ENCODE measurements around the gene MZT2B.
"Not testable (repeated sequence)": the region's sequence is repeated elsewhere in the genome, so short reads cannot be mapped to it uniquely, and the experiment has no call there.

The MZT2B gene

DNA sequence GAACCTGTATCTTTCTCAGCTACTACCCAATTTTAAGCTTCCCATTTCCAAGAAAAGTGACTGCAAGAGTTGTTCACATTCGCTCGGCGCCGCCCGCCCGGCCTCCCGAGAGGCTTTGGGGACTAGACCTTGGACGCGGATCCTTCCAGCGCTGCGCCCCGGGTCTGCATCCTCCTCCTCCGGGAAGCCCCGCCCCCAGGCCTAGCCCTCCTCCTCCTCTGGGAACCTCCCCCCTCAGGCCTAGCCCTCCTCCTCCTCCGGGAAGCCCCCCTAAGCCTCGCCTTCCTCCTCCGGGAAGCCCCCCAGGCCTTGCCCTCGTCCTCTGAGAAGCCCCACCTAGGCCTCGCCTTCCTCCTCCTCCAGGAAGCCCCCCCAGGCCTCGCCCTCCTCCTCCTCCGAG is 45.9 kb downstream of the MZT2B start:
- not testable (repeated sequence) for H3F3A ChIP-seq (ENCODE audit: low read depth); H3K9ac ChIP-seq (ENCODE audit: low read depth, low read length, poor library complexity, severe bottlenecking); H3K9me2 ChIP-seq (replicated peaks; ENCODE audit: low read depth, low read length); H3K4me1 ChIP-seq (ENCODE audit: insufficient read depth, low read length, poor library complexity, severe bottlenecking); H3K4me2 ChIP-seq (ENCODE audit: low read depth, low read length, poor library complexity, severe bottlenecking); H3K9me3 ChIP-seq (ENCODE audit: insufficient read depth, low read depth, low read length); H3K36me3 ChIP-seq (ENCODE audit: insufficient read depth, low read length); H3K27me3 ChIP-seq (ENCODE audit: insufficient read depth, low read length, poor library complexity, severe bottlenecking); H3K4me3 ChIP-seq (ENCODE audit: low read length, poor library complexity, severe bottlenecking); H3K79me2 ChIP-seq (ENCODE audit: insufficient read depth, low read length); H2AFZ ChIP-seq (ENCODE audit: low read length); H4K20me1 ChIP-seq (ENCODE audit: insufficient read depth, low read length, poor library complexity, severe bottlenecking)

- H3K9me3 ChIP-seq (ENCODE audit: insufficient read depth, low read depth, low read length); H3K4me1 ChIP-seq (ENCODE audit: insufficient read depth, low read length, poor library complexity, severe bottlenecking); H3F3A ChIP-seq (ENCODE audit: low read depth); H3K9ac ChIP-seq (ENCODE audit: low read depth, low read length, poor library complexity, severe bottlenecking); H3K4me2 ChIP-seq (ENCODE audit: low read depth, low read length, poor library complexity, severe bottlenecking); H3K9me2 ChIP-seq (replicated peaks; ENCODE audit: low read depth, low read length); H3K4me3 ChIP-seq (ENCODE audit: low read length, poor library complexity, severe bottlenecking); H4K20me1 ChIP-seq (ENCODE audit: insufficient read depth, low read length, poor library complexity, severe bottlenecking); H3K79me2 ChIP-seq (ENCODE audit: insufficient read depth, low read length); H3K27me3 ChIP-seq (ENCODE audit: insufficient read depth, low read length, poor library complexity, severe bottlenecking); H2AFZ ChIP-seq (ENCODE audit: low read length); H3K36me3 ChIP-seq (ENCODE audit: insufficient read depth, low read length): not testable (repeated sequence)
These were observed 46.6 kb downstream of the MZT2B start for GRCh38 chr2:130228467-130229160.

- H3K4me3 ChIP-seq (ENCODE audit: low read length, poor library complexity, severe bottlenecking); H4K20me1 ChIP-seq (ENCODE audit: insufficient read depth, low read length, poor library complexity, severe bottlenecking); H3K9ac ChIP-seq (ENCODE audit: low read depth, low read length, poor library complexity, severe bottlenecking); H3K4me1 ChIP-seq (ENCODE audit: insufficient read depth, low read length, poor library complexity, severe bottlenecking); H3K9me3 ChIP-seq (ENCODE audit: insufficient read depth, low read depth, low read length); H3F3A ChIP-seq (ENCODE audit: low read depth); H3K36me3 ChIP-seq (ENCODE audit: insufficient read depth, low read length); H3K9me2 ChIP-seq (replicated peaks; ENCODE audit: low read depth, low read length); H2AFZ ChIP-seq (ENCODE audit: low read length); H3K79me2 ChIP-seq (ENCODE audit: insufficient read depth, low read length); H3K27me3 ChIP-seq (ENCODE audit: insufficient read depth, low read length, poor library complexity, severe bottlenecking); H3K4me2 ChIP-seq (ENCODE audit: low read depth, low read length, poor library complexity, severe bottlenecking): not testable (repeated sequence)
These were observed 47.1 kb downstream of the MZT2B start for GRCh38 chr2:130229161-130229510.

- H3K4me1 ChIP-seq (ENCODE audit: insufficient read depth, low read length, poor library complexity, severe bottlenecking); H2AFZ ChIP-seq (ENCODE audit: low read length); H3K9me2 ChIP-seq (replicated peaks; ENCODE audit: low read depth, low read length); H3K27me3 ChIP-seq (ENCODE audit: insufficient read depth, low read length, poor library complexity, severe bottlenecking); H3K9me3 ChIP-seq (ENCODE audit: insufficient read depth, low read depth, low read length); H3K9ac ChIP-seq (ENCODE audit: low read depth, low read length, poor library complexity, severe bottlenecking); H4K20me1 ChIP-seq (ENCODE audit: insufficient read depth, low read length, poor library complexity, severe bottlenecking); H3K4me3 ChIP-seq (ENCODE audit: low read length, poor library complexity, severe bottlenecking); H3K36me3 ChIP-seq (ENCODE audit: insufficient read depth, low read length); H3K4me2 ChIP-seq (ENCODE audit: low read depth, low read length, poor library complexity, severe bottlenecking); H3K79me2 ChIP-seq (ENCODE audit: insufficient read depth, low read length); H3F3A ChIP-seq (ENCODE audit: low read depth): not testable (repeated sequence)
These were observed 48.3 kb downstream of the MZT2B start for GRCh38 chr2:130230376-130230775.

DNA sequence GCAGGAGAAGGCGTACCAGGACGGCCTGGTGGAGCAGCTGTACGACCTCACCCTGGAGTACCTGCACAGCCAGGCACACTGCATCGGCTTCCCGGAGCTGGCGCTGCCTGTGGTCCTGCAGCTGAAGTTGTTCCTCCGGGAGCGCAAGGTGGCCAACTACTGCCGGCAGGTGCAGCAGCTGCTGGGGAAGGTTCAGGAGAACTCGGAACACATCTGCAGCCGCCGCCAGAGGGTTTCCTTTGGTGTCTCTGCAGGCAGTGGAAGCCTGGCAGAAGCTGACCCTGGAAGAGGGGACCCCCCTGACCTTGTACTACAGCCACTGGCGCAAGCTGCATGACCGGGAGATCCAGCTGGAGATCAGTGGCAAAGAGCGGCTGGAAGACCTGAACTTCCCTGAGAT is 48.8 kb downstream of the MZT2B start:
- H3K9me3 ChIP-seq (ENCODE audit: insufficient read depth, low read depth, low read length); H3K27me3 ChIP-seq (ENCODE audit: insufficient read depth, low read length, poor library complexity, severe bottlenecking); H3K9me2 ChIP-seq (replicated peaks; ENCODE audit: low read depth, low read length); H3K79me2 ChIP-seq (ENCODE audit: insufficient read depth, low read length); H3K4me3 ChIP-seq (ENCODE audit: low read length, poor library complexity, severe bottlenecking); H3K36me3 ChIP-seq (ENCODE audit: insufficient read depth, low read length); H3K4me2 ChIP-seq (ENCODE audit: low read depth, low read length, poor library complexity, severe bottlenecking); H2AFZ ChIP-seq (ENCODE audit: low read length); H3K4me1 ChIP-seq (ENCODE audit: insufficient read depth, low read length, poor library complexity, severe bottlenecking); H3K9ac ChIP-seq (ENCODE audit: low read depth, low read length, poor library complexity, severe bottlenecking); H4K20me1 ChIP-seq (ENCODE audit: insufficient read depth, low read length, poor library complexity, severe bottlenecking); H3F3A ChIP-seq (ENCODE audit: low read depth): not testable (repeated sequence)
